Neural crest cell (in vitro differentiated cells): ENCODE results near the gene THBS2. TPM values are rescaled to one million over a fixed set of nuclear protein-coding genes. Genes with fewer than 3 reads are reported as not detected.

Experiments
- DNase-seq: peaks from one replicate; pipeline ENCODE4 v3.0.0; 2021; ENCODE audit warnings: low read depth, mixed read lengths, low spot score
- H3K27ac Mint-ChIP-seq: one replicate; pipeline ENCODE4 v1.8.0; 2021; ENCODE audit warnings: mild to moderate bottlenecking, mixed read lengths; ENCODE audit not compliant: unreplicated experiment
- H3K27me3 Mint-ChIP-seq: 2 replicates; pipeline ENCODE4 v1.8.0; 2021; ENCODE audit warnings: low read depth, mild to moderate bottlenecking, mixed read lengths
- H3K36me3 Mint-ChIP-seq: 2 replicates; pipeline ENCODE4 v1.8.0; 2021; ENCODE audit warnings: low read depth, mild to moderate bottlenecking, mixed read lengths
- H3K4me1 Mint-ChIP-seq: 2 replicates; pipeline ENCODE4 v1.8.0; 2021; ENCODE audit warnings: mixed read lengths
- H3K4me3 Mint-ChIP-seq: one replicate; pipeline ENCODE4 v1.8.0; 2021; ENCODE audit warnings: mild to moderate bottlenecking, mixed read lengths
- H3K9me3 Mint-ChIP-seq: 2 replicates; pipeline ENCODE4 v1.8.0; 2021; ENCODE audit warnings: mixed read lengths
- total RNA-seq: library from RNA; stranded (reverse); gene quantifications from 2 replicates; pipeline ENCODE4 v1.2.1, GENCODE V29; 2021
- TF ChIP-seq, protein P1 (sequence below): fragments of 200-600 bp; sonication (generic); conservative IDR thresholded peaks from 2 replicates; pipeline ENCODE4 v1.5.0; 2021; ENCODE audit warnings: antibody characterized with exemption, mild to moderate bottlenecking

THBS2 gene
- total RNA-seq, 1 donor from 2014 or later = 1.3 TPM

DNA sequence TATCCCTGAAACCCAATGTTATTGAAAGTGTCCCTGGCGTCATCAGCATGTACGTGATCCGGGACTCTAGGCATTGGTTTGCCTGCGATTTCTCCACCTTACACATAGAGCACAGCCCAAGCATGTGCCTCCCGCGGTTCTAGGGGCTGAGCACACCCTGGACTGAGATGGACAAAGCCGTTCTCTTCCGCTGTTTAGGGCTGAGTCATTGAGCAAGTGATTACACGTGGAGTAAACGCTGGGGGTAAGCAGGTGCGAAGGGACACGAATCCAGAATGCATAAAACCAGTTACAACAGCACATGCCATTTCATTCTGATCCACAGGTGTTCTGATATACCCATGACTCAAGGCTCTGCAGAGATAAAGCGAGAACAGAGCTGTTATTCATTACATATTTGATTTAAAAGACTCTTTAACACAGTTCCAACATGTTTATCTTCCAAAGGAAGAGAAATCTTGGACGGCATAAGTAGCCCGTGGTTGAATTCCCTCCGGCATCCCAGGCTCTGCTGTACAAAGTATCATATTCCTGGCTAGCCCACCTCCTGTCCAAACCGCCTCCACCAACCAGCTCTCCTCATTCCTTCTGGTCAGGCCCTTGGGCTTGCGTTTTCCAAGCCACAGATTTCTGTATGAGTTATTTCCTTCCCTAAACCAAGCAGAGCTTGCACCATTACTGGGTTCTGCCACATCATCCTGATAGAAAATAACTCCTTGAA, 36.1 kb upstream of the THBS2 start:
- H3K36me3 Mint-ChIP-seq = no peaks in the 10 kb centered on the region
- H3K27me3 Mint-ChIP-seq = no peaks in the 10 kb centered on the region
- DNase-seq = no peak
- TF ChIP-seq, protein P1, sequence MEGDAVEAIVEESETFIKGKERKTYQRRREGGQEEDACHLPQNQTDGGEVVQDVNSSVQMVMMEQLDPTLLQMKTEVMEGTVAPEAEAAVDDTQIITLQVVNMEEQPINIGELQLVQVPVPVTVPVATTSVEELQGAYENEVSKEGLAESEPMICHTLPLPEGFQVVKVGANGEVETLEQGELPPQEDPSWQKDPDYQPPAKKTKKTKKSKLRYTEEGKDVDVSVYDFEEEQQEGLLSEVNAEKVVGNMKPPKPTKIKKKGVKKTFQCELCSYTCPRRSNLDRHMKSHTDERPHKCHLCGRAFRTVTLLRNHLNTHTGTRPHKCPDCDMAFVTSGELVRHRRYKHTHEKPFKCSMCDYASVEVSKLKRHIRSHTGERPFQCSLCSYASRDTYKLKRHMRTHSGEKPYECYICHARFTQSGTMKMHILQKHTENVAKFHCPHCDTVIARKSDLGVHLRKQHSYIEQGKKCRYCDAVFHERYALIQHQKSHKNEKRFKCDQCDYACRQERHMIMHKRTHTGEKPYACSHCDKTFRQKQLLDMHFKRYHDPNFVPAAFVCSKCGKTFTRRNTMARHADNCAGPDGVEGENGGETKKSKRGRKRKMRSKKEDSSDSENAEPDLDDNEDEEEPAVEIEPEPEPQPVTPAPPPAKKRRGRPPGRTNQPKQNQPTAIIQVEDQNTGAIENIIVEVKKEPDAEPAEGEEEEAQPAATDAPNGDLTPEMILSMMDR = no peak
- H3K9me3 Mint-ChIP-seq = peaks cover 2% of the 10 kb centered on the region
- H3K4me1 Mint-ChIP-seq = peaks cover 10% of the 10 kb centered on the region
- H3K4me3 Mint-ChIP-seq = no peak overlapping the region
- no peak overlapping the region for H3K27ac Mint-ChIP-seq

DNA sequence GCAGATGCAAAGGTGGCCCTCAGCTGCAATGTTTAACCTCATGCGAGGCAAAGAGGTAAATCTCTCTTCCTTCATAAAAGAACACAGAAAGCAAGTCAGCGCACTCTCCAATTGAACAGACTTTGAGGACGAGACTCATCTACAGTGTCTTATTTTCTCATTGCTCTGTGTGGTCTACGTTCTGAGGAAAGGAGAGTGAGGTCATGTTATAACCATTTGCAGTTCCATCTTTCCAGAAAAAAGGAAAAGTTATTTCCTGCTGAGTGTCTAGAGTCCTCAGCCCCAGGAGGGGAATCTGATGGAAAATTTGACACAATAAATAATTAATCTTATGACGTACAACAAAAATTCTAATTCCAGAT, 35.6 kb upstream of the THBS2 start:
- Mint-ChIP-seq H3K27me3 (no peaks in the 10 kb centered on the region), H3K36me3 (no peaks in the 10 kb centered on the region), H3K9me3 (peaks cover 2% of the 10 kb centered on the region), H3K4me1 (peaks cover 10% of the 10 kb centered on the region), H3K4me3 (no peak overlapping the region), H3K27ac (no peak overlapping the region)
- no peak for DNase-seq
- TF ChIP-seq, protein P1 = no peak

DNA sequence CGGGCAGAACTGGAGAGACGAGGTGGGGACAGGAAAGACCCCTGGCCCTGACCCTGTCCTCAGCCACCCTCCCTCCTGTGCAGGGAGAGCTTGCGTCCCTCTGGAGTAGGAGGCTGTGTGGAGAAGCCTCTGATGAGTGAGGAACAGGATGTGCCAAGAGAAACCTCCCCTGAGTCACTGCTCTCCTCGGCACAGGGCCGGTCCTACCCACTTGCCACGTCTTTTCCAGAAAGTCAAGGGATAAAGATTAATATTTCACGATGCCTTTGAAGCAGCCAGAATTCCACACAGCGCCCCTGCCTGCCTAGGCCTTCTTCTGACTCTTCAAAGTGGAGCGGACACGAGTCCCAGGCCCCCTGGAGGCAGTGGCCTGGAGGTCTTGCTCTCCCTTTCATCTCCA, 34.9 kb upstream of the THBS2 start:
- no peak overlapping the region for H3K4me3 Mint-ChIP-seq
- peaks cover 10% of the 10 kb centered on the region for H3K4me1 Mint-ChIP-seq
- H3K27me3 Mint-ChIP-seq = no peaks in the 10 kb centered on the region
- TF ChIP-seq, protein P1 = no peak
- no peak overlapping the region for H3K27ac Mint-ChIP-seq
- no peaks in the 10 kb centered on the region for H3K36me3 Mint-ChIP-seq
- peaks cover 2% of the 10 kb centered on the region for H3K9me3 Mint-ChIP-seq
- no peak for DNase-seq

DNA sequence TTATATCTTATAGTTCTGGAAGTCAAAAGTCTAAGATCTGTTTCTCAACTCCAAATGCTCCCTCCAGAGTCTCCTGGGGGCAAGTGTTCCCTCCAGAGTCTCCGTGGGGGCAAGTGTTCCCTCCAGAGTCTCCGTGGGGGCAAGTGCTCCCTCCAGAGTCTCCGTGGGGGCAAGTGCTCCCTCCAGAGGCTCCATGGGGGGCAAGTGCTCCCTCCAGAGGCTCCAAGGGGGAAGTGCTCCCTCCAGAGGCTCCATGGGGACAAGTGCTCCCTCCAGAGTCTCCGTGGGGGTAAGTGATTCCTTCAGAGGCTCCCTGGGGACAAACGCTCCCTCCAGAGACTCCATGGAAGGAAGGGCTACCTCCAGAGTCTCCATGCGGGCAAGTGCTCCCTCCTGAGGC, 34.0 kb upstream of the THBS2 start:
- DNase-seq = no peak
- Mint-ChIP-seq H3K27ac (no peak overlapping the region), H3K4me3 (no peak overlapping the region), H3K4me1 (peaks cover 7% of the 10 kb centered on the region), H3K9me3 (peaks cover 2% of the 10 kb centered on the region), H3K36me3 (no peaks in the 10 kb centered on the region), H3K27me3 (no peaks in the 10 kb centered on the region)
- TF ChIP-seq, protein P1 = no peak

DNA sequence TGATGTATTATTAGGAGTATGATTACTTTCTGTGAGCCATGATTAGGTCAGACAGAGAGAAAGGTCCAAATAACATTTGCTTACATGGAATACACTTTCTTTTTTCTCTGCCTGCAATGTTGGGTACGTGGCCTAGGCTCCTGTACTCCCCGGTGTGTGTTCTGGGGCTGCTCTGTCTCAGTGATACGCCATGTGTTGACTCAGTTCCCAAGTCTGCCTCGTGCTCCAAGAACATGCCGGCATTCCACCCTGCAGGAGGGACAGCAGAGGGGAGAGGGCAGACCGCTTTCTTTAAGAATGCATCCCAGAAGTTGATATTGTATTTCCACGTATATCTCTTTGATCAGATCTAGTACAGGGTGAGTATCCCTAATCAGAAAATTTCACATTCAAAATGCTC, 33.3 kb upstream of the THBS2 start:
- H3K4me1 Mint-ChIP-seq = peaks cover under 1% of the 10 kb centered on the region
- H3K36me3 Mint-ChIP-seq = no peaks in the 10 kb centered on the region
- H3K4me3 Mint-ChIP-seq = no peak overlapping the region
- peaks cover 2% of the 10 kb centered on the region for H3K9me3 Mint-ChIP-seq
- no peak for DNase-seq
- H3K27ac Mint-ChIP-seq = no peak overlapping the region
- H3K27me3 Mint-ChIP-seq = no peaks in the 10 kb centered on the region
- TF ChIP-seq, protein P1 = no peak
